ENCODE data around the gene ARID5A. TPM values are rescaled to one million over a fixed set of nuclear protein-coding genes. Genes with fewer than 3 reads are reported as not detected.

Gene ARID5A
- total and polyA plus RNA-seq, 5 experiments from 2014 or later: 41.7 to 108 (median 100) TPM

DNA sequence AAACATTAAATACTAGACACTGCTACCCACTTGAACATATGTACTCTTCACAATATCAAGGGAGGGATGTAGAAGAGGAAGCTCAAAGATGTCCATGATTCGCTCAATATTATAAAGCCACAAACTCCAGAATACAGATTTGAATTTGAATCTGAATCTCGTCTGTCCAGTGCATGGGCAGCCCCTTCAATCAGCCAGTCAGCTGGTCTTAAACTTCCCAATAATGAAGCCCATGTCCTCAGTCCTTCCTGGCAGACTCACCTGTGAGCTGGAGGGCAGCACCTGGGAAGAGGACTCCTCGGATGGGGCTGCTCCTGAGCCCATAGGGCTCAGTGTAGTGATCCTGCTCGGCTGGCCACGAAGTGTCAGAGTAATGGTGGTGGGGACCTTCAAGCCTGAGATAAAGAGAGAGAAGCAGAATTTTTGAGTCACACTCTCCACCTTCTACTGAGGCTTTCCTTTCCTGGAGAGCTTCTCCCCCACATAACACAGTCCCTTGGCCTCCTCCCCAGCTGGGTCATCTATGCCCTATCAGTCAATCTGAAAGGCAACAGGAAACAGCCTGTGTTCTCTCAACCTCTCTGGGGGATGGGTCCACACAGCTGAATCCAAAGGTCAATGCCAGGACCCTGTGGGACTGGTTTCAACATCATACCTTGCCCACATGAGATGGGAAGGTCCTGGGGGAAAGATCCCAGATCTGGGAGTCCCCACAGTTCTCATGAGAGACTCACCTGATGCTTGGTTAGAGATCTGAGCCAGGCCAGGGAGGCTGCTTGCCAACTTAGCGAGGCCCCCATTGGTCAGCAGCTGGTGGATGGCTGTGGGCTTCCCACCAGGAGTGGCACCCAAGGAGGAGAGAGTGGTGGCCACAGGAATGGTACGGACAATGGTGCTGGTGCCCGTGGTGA, 65.1 kb downstream of the ARID5A start:
- DNase-seq: no peak
- Mint-ChIP-seq H3K36me3 (peaks cover 4 to 94% (median 26%) of the 10 kb centered on the region in 3 donors), H3K9me3 (no peaks in the 10 kb centered on the region), H3K27me3 (no peaks in the 10 kb centered on the region), H3K4me1 (peaks cover 0 to 7% (median 5%) of the 10 kb centered on the region in 4 donors), H3K27ac (peak overlapping the region in 5 of 10 donors; percentile 34 to 86 (median 37)), H3K4me3 (no peak overlapping the region)
- POLR2A ChIA-PET: interaction anchor here (1.4 kb wide), 1 partner anchor 159 kb away, joined by 3 read pairs; the partner anchor contains the start of gene CNNM4
- no peak for ATAC-seq

Other genes starting within 250 kb of the ARID5A start
- 100 to 1,000 TPM; 237 to 246 TPM for gene SNRNP200, start 231.2 kb upstream of the ARID5A start, total RNA-seq
- 100 to 1,000 TPM in 1 of 3 donors, 10 to 100 TPM in 2; 61.8 to 111 (median 90.3) TPM for gene SNRNP200, start 231.2 kb upstream of the ARID5A start, polyA plus RNA-seq
- gene ITPRIPL1, start 211.4 kb upstream of the ARID5A start, total RNA-seq: 1 to 10 TPM; 1.4 to 1.8 TPM
- 1 to 10 TPM in 1 of 3 donors, under 1 TPM in 2; 0.47 to 8.6 (median 0.94) TPM for gene ITPRIPL1, start 211.4 kb upstream of the ARID5A start, polyA plus RNA-seq
- under 1 TPM; 0.26 to 0.77 TPM for gene NCAPH, start 201.0 kb upstream of the ARID5A start, total RNA-seq
- gene NCAPH, start 201.0 kb upstream of the ARID5A start, polyA plus RNA-seq: under 1 TPM in 2 of 3 donors, not detected in 1; 0.52 to 0.86 TPM
- under 1 TPM in 1 of 2 experiments, not detected in 1; 0.39 TPM for gene NEURL3, start 31.4 kb upstream of the ARID5A start, total RNA-seq
- under 1 TPM in 1 of 3 donors, not detected in 2; 0.16 TPM for gene NEURL3, start 31.4 kb upstream of the ARID5A start, polyA plus RNA-seq
- gene KANSL3, start 101.6 kb downstream of the ARID5A start, total RNA-seq: 10 to 100 TPM; 57.6 to 61.8 TPM
- gene KANSL3, start 101.6 kb downstream of the ARID5A start, polyA plus RNA-seq: 10 to 100 TPM in 2 of 3 donors, 1 to 10 TPM in 1; 8.3 to 18.2 (median 11.4) TPM
- gene FER1L5, start 106.0 kb downstream of the ARID5A start, total RNA-seq: not detected
- under 1 TPM in 1 of 3 donors, not detected in 2; 0.02 TPM for gene FER1L5, start 106.0 kb downstream of the ARID5A start, polyA plus RNA-seq
- 1 to 10 TPM; 7.4 to 9.1 TPM for gene LMAN2L, start 203.3 kb downstream of the ARID5A start, total RNA-seq
- gene LMAN2L, start 203.3 kb downstream of the ARID5A start, polyA plus RNA-seq: 10 to 100 TPM; 20.9 to 21.3 (median 21.3) TPM
- 1 to 10 TPM; 4.5 to 4.9 TPM for gene CNNM4, start 224.2 kb downstream of the ARID5A start, total RNA-seq
- 1 to 10 TPM in 2 of 3 donors, under 1 TPM in 1; 0.63 to 2.2 (median 1.3) TPM for gene CNNM4, start 224.2 kb downstream of the ARID5A start, polyA plus RNA-seq

Data from naive thymus-derived CD8-positive, alpha-beta T cell (primary cell).